ENCODE results near the gene KMT2C.

KMT2C gene

GRCh38 chr7:152140560-152140959 is 295.2 kb downstream of the KMT2C start:
- 100% methylated on average over 1 of the region's 2 CpGs for WGBS, 2 experiments (ENCODE audit: insufficient coverage in 2 of 2)
- H3K27ac ChIP-seq (ENCODE audit: low read depth, low read length, severe bottlenecking), result no peak overlapping the region
- peaks cover 77% of the 10 kb centered on the region for H3K36me3 ChIP-seq (ENCODE audit: control insufficient read depth, insufficient read depth, low read length)
- no peaks in the 10 kb centered on the region for H3K9me3 ChIP-seq (ENCODE audit: control insufficient read depth, low read length)
- no peak overlapping the region for H3K4me3 ChIP-seq (ENCODE audit: extremely low read depth, insufficient read depth, low read length, poor library complexity, severe bottlenecking)
- peaks cover 26% of the 10 kb centered on the region for H3K4me1 ChIP-seq (ENCODE audit: control insufficient read depth, insufficient read depth, low read length, poor library complexity, severe bottlenecking)

GRCh38 chr7:152140067-152140466 is 295.7 kb downstream of the KMT2C start:
- Histone ChIP-seq H3K36me3 (ENCODE audit: control insufficient read depth, insufficient read depth, low read length) (peaks cover 72% of the 10 kb centered on the region), H3K4me3 (ENCODE audit: extremely low read depth, insufficient read depth, low read length, poor library complexity, severe bottlenecking) (no peak overlapping the region), H3K27ac (ENCODE audit: low read depth, low read length, severe bottlenecking) (no peak overlapping the region), H3K9me3 (ENCODE audit: control insufficient read depth, low read length) (no peaks in the 10 kb centered on the region), H3K4me1 (ENCODE audit: control insufficient read depth, insufficient read depth, low read length, poor library complexity, severe bottlenecking) (peaks cover 26% of the 10 kb centered on the region)
- 100% methylated on average over 4 of the region's 4 CpGs; no CpG with 5 or more reads in 1 of the 2 experiments for WGBS, 2 experiments (ENCODE audit: insufficient coverage in 2 of 2)

GRCh38 chr7:152137476-152138025 is 298.3 kb downstream of the KMT2C start:
- Histone ChIP-seq H3K9me3 (ENCODE audit: control insufficient read depth, low read length) (no peaks in the 10 kb centered on the region), H3K27ac (ENCODE audit: low read depth, low read length, severe bottlenecking) (peak overlapping the region; percentile 91), H3K4me1 (ENCODE audit: control insufficient read depth, insufficient read depth, low read length, poor library complexity, severe bottlenecking) (peaks cover 17% of the 10 kb centered on the region), H3K36me3 (ENCODE audit: control insufficient read depth, insufficient read depth, low read length) (peaks cover 64% of the 10 kb centered on the region), H3K4me3 (ENCODE audit: extremely low read depth, insufficient read depth, low read length, poor library complexity, severe bottlenecking) (no peak overlapping the region)
- 88 to 98% methylated on average over 4 to 5 of the region's 7 CpGs for WGBS, 2 experiments (ENCODE audit: insufficient coverage in 2 of 2)

GRCh38 chr7:152136686-152137085 is 299.1 kb downstream of the KMT2C start:
- Histone ChIP-seq H3K36me3 (ENCODE audit: control insufficient read depth, insufficient read depth, low read length) (peaks cover 59% of the 10 kb centered on the region), H3K4me3 (ENCODE audit: extremely low read depth, insufficient read depth, low read length, poor library complexity, severe bottlenecking) (no peak overlapping the region), H3K27ac (ENCODE audit: low read depth, low read length, severe bottlenecking) (peak overlapping the region; percentile 91), H3K4me1 (ENCODE audit: control insufficient read depth, insufficient read depth, low read length, poor library complexity, severe bottlenecking) (peaks cover 17% of the 10 kb centered on the region), H3K9me3 (ENCODE audit: control insufficient read depth, low read length) (no peaks in the 10 kb centered on the region)
- 67 to 81% methylated on average over 8 to 9 of the region's 9 CpGs for WGBS, 2 experiments (ENCODE audit: insufficient coverage in 2 of 2)

- Histone ChIP-seq H3K4me3 (ENCODE audit: extremely low read depth, insufficient read depth, low read length, poor library complexity, severe bottlenecking) (no peak overlapping the region), H3K9me3 (ENCODE audit: control insufficient read depth, low read length) (no peaks in the 10 kb centered on the region), H3K36me3 (ENCODE audit: control insufficient read depth, insufficient read depth, low read length) (peaks cover 65% of the 10 kb centered on the region), H3K4me1 (ENCODE audit: control insufficient read depth, insufficient read depth, low read length, poor library complexity, severe bottlenecking) (peaks cover 17% of the 10 kb centered on the region), H3K27ac (ENCODE audit: low read depth, low read length, severe bottlenecking) (no peak overlapping the region)
- 93 to 95% methylated on average over 8 to 12 of the region's 13 CpGs for WGBS, 2 experiments (ENCODE audit: insufficient coverage in 2 of 2)
Observed at GRCh38 chr7:152133804-152134203, 302.0 kb downstream of the KMT2C start.

GRCh38 chr7:152132812-152133211 is 303.0 kb downstream of the KMT2C start:
- Histone ChIP-seq H3K9me3 (ENCODE audit: control insufficient read depth, low read length) (no peaks in the 10 kb centered on the region), H3K36me3 (ENCODE audit: control insufficient read depth, insufficient read depth, low read length) (peaks cover 65% of the 10 kb centered on the region), H3K4me1 (ENCODE audit: control insufficient read depth, insufficient read depth, low read length, poor library complexity, severe bottlenecking) (peaks cover 17% of the 10 kb centered on the region), H3K4me3 (ENCODE audit: extremely low read depth, insufficient read depth, low read length, poor library complexity, severe bottlenecking) (no peak overlapping the region), H3K27ac (ENCODE audit: low read depth, low read length, severe bottlenecking) (no peak overlapping the region)
- 100% methylated on average over 1 of the region's 5 CpGs; no CpG with 5 or more reads in 1 of the 2 experiments for WGBS, 2 experiments (ENCODE audit: insufficient coverage in 2 of 2)

- 95 to 99% methylated on average over 11 to 12 of the region's 12 CpGs for WGBS, 2 experiments (ENCODE audit: insufficient coverage in 2 of 2)
- Histone ChIP-seq H3K9me3 (ENCODE audit: control insufficient read depth, low read length) (no peaks in the 10 kb centered on the region), H3K4me3 (ENCODE audit: extremely low read depth, insufficient read depth, low read length, poor library complexity, severe bottlenecking) (no peak overlapping the region), H3K27ac (ENCODE audit: low read depth, low read length, severe bottlenecking) (no peak overlapping the region), H3K36me3 (ENCODE audit: control insufficient read depth, insufficient read depth, low read length) (peaks cover 63% of the 10 kb centered on the region), H3K4me1 (ENCODE audit: control insufficient read depth, insufficient read depth, low read length, poor library complexity, severe bottlenecking) (peaks cover 10% of the 10 kb centered on the region)
Observed at GRCh38 chr7:152131981-152132494, 303.8 kb downstream of the KMT2C start.

GRCh38 chr7:152130658-152131590 is 304.9 kb downstream of the KMT2C start:
- Histone ChIP-seq H3K4me3 (ENCODE audit: extremely low read depth, insufficient read depth, low read length, poor library complexity, severe bottlenecking) (no peak overlapping the region), H3K36me3 (ENCODE audit: control insufficient read depth, insufficient read depth, low read length) (peaks cover 73% of the 10 kb centered on the region), H3K9me3 (ENCODE audit: control insufficient read depth, low read length) (peaks cover 3% of the 10 kb centered on the region), H3K4me1 (ENCODE audit: control insufficient read depth, insufficient read depth, low read length, poor library complexity, severe bottlenecking) (no peaks in the 10 kb centered on the region), H3K27ac (ENCODE audit: low read depth, low read length, severe bottlenecking) (no peak overlapping the region)
- WGBS, 2 experiments (ENCODE audit: insufficient coverage in 2 of 2), result 95% methylated on average over 32 to 33 of the region's 37 CpGs

- WGBS, 2 experiments (ENCODE audit: insufficient coverage in 2 of 2), result 100% methylated on average over 3 to 4 of the region's 7 CpGs
- H3K4me3 ChIP-seq (ENCODE audit: extremely low read depth, insufficient read depth, low read length, poor library complexity, severe bottlenecking), result no peak overlapping the region
- H3K4me1 ChIP-seq (ENCODE audit: control insufficient read depth, insufficient read depth, low read length, poor library complexity, severe bottlenecking), result no peaks in the 10 kb centered on the region
- H3K27ac ChIP-seq (ENCODE audit: low read depth, low read length, severe bottlenecking), result no peak overlapping the region
- peaks cover 77% of the 10 kb centered on the region for H3K36me3 ChIP-seq (ENCODE audit: control insufficient read depth, insufficient read depth, low read length)
- H3K9me3 ChIP-seq (ENCODE audit: control insufficient read depth, low read length), result peaks cover 10% of the 10 kb centered on the region
Observed at GRCh38 chr7:152129682-152130081, 306.1 kb downstream of the KMT2C start.

GRCh38 chr7:152128741-152129461 is 306.9 kb downstream of the KMT2C start:
- H3K9me3 ChIP-seq (ENCODE audit: control insufficient read depth, low read length), result peaks cover 12% of the 10 kb centered on the region
- WGBS, 2 experiments (ENCODE audit: insufficient coverage in 2 of 2), result 93 to 98% methylated on average over 54 to 60 of the region's 60 CpGs
- H3K27ac ChIP-seq (ENCODE audit: low read depth, low read length, severe bottlenecking), result no peak overlapping the region
- H3K4me3 ChIP-seq (ENCODE audit: extremely low read depth, insufficient read depth, low read length, poor library complexity, severe bottlenecking), result no peak overlapping the region
- no peaks in the 10 kb centered on the region for H3K4me1 ChIP-seq (ENCODE audit: control insufficient read depth, insufficient read depth, low read length, poor library complexity, severe bottlenecking)
- H3K36me3 ChIP-seq (ENCODE audit: control insufficient read depth, insufficient read depth, low read length), result peaks cover 81% of the 10 kb centered on the region

All from mesodermal cell (in vitro differentiated cells).